Measurements from ENCODE around the gene FGF12. TPM values are rescaled to one million over a fixed set of nuclear protein-coding genes. Genes with fewer than 3 reads are reported as not detected.
A peak's percentile ranks its signal among the peaks of the same experiment; 100 is the strongest.

FGF12 gene
- total RNA-seq, 8 experiments from 2014 or later = 8.2 to 173 (median 21.6) TPM

DNA sequence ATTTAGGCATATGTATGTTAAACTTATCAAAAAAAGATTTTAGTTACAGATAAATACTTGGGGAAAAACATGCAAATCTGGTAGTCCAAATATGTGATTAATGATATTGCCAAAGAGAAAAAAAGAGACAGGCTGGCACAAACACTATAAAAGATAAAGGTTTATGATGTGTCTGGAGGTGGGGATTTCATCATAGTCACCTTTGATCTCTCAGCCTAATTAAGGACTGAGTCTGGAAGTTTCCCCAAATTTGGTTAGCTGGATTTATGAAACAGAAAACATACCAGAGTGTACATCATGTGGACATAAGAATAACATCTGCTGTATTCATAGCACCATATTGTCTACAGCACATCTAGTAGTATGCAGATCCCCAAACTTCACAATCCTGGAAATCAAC lies 157.0 kb downstream of the FGF12 start:
- in situ Hi-C loops (cut with MboI; ENCODE audit: low pct_unique_long_range_greater_than_20kb in 2 of 9, low sequenced_read_pairs in 9 of 9, unreplicated experiment in 9 of 9) = loop anchor here in 5 of 9 experiments (25.0 kb wide), 4 partner anchors 217 to 992 kb away; partner anchors contain the start of gene ATP13A4 (in 3 of the 5)
- H3K27ac ChIP-seq = no peak overlapping the region
- H3K4me1 ChIP-seq (replicated peaks in 1 of 2) = no peaks in the 10 kb centered on the region
- no peak for ATAC-seq (replicated peaks in 6 of 8)
- H3K4me3 ChIP-seq = no peak overlapping the region

DNA sequence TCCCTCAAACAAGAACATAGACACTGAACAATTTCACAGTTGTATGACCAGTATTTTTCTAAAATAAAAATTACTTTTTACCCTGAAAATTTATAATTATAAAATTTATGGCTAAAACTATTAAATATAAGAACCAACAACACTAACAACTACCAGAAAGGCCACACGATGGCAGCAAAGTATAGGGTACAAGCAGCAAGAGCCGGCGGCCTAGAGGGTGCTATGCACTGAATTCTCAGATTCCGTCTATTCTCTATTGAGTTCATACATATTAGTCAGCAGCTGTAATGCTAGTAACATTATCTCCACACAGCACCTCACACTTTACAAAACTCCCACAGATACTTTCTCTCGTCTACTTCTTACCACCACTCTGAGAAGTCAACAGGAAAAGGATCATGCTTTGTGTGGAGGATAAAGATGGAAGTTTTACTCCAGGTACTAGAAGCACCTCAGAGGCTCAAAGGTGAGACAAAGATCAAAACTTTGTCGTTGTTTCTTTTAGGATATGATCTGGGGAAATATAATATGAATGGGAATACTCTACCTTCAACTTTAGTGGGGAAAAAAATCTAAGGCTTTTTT lies 160.5 kb downstream of the FGF12 start:
- 0 to 47% (median 13%) methylated on average over 2 to 6 of the region's 6 CpGs; no CpG with 5 or more reads in 1 of the 10 experiments for WGBS, 10 experiments
- in situ Hi-C loops (cut with MboI; ENCODE audit: low pct_unique_long_range_greater_than_20kb in 2 of 9, low sequenced_read_pairs in 9 of 9, unreplicated experiment in 9 of 9) = loop anchor here in 7 of 9 experiments (10.0 to 25.0 kb wide), 6 partner anchors 208 to 996 kb away; partner anchors contain the start of gene ATP13A4 (in 3 of the 7)
- ATAC-seq (replicated peaks in 6 of 8) = peak; percentile 52 to 88 (median 80)
- no peak overlapping the region for H3K4me3 ChIP-seq
- no peaks in the 10 kb centered on the region for H3K4me1 ChIP-seq (replicated peaks in 1 of 2)
- no peak overlapping the region for H3K27ac ChIP-seq

DNA sequence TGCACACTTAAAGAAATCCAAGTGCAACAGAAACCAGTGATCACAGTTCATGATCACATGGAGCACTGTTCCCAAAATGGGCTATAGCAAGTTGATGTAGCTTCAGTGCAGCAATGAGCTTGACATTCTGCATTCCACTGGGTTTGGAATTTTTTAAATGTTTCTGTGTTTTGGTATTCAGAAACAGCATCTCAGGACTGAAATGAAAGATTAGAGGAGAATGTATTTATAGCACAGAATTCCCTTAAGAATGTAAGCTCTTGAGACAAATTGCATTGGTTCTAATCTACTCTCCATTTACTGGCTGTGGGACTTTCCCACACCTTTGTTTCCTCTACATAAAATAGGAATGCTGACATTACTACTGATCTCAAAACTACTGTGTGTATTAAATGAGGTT lies 162.7 kb downstream of the FGF12 start:
- in situ Hi-C loops (cut with MboI; ENCODE audit: low pct_unique_long_range_greater_than_20kb in 2 of 9, low sequenced_read_pairs in 9 of 9, unreplicated experiment in 9 of 9) = loop anchor here in 7 of 9 experiments (10.0 to 25.0 kb wide), 6 partner anchors 210 to 998 kb away; partner anchors contain the start of gene ATP13A4 (in 3 of the 7)
- no peak overlapping the region for H3K4me3 ChIP-seq
- H3K4me1 ChIP-seq (replicated peaks in 1 of 2) = no peaks in the 10 kb centered on the region
- H3K27ac ChIP-seq = no peak overlapping the region
- peak in 1 of 8 experiments; percentile 57 for ATAC-seq (replicated peaks in 6 of 8)

DNA sequence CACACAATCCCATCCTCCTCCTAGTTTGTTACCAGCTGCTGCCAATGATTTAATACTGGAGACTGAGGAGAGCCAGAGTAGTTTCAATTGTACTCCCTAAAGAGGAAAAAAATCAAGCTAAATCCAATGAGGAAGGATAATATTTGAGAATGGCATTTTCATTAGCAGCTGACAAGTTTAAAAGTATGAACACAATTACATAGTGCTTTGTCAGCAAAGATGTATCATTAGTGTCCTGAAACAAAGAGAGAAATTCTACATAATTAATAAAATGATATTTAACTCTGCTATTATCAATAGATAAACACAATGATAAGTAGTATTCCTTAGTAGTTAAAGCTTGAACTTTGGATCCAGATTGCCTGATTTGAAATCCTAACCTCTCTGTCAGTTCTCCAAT lies 163.9 kb downstream of the FGF12 start:
- Histone ChIP-seq H3K4me1 (replicated peaks in 1 of 2) (no peaks in the 10 kb centered on the region), H3K4me3 (no peak overlapping the region), H3K27ac (no peak overlapping the region)
- in situ Hi-C loops (cut with MboI; ENCODE audit: low pct_unique_long_range_greater_than_20kb in 2 of 9, low sequenced_read_pairs in 9 of 9, unreplicated experiment in 9 of 9) = loop anchor here in 7 of 9 experiments (10.0 to 25.0 kb wide), 6 partner anchors 211 to 999 kb away; partner anchors contain the start of gene ATP13A4 (in 3 of the 7)
- ATAC-seq (replicated peaks in 6 of 8) = no peak

DNA sequence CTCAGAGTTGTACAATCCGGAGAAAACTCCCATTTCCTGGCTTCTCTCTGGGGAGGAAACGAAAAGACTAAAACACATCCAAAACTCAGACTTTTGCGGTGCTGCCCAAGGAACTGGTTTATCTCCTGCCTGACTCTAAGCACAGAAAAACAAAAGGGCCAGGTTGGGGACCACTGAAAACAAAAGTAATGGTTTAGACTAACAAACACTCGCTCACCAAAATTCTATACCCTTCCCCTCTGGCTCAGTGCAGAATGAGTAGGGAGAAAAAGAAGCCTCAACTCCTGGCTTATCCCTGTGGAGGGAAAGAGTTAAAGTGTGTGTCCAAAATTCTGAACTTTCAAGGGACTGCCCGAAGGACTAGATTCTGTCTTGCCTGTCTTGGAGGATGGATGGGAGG lies 173.6 kb downstream of the FGF12 start:
- Histone ChIP-seq H3K27ac (no peak overlapping the region), H3K4me1 (replicated peaks in 1 of 2) (no peaks in the 10 kb centered on the region), H3K4me3 (no peak overlapping the region)
- in situ Hi-C loops (cut with MboI; ENCODE audit: low pct_unique_long_range_greater_than_20kb in 2 of 9, low sequenced_read_pairs in 9 of 9, unreplicated experiment in 9 of 9) = loop anchor here in 5 of 9 experiments (25.0 kb wide), 4 partner anchors 234 to 1009 kb away; partner anchors contain the start of gene ATP13A4 (in 3 of the 5)
- WGBS, 10 experiments = 0 to 96% (median 60%) methylated on average over 1 to 4 of the region's 5 CpGs; no CpG with 5 or more reads in 1 of the 10 experiments
- ATAC-seq (replicated peaks in 6 of 8) = no peak

DNA sequence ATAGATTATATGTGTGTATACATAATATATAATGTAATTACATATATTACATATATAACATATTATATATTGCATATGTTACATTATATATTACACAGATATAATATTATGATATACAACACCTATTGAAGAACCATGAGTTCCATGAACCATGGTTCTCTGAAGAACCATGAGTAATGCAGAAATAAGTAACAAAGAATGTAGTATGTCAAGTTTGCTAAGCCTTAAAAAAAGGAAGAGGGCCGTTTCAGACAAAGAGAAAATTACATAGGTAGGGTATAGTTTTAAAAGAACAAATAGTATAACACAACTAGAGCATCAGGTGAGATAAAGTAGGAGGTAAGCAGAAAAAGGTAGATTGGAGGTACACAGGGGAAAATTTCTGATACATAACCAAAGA lies 177.0 kb downstream of the FGF12 start:
- H3K4me1 ChIP-seq (replicated peaks in 1 of 2) = no peaks in the 10 kb centered on the region
- no peak overlapping the region for H3K4me3 ChIP-seq
- in situ Hi-C loops (cut with MboI; ENCODE audit: low pct_unique_long_range_greater_than_20kb in 2 of 9, low sequenced_read_pairs in 9 of 9, unreplicated experiment in 9 of 9) = loop anchor here in 5 of 9 experiments (25.0 kb wide), 4 partner anchors 237 to 1012 kb away; partner anchors contain the start of gene ATP13A4 (in 3 of the 5)
- 0 to 57% (median 25%) methylated on average over 1 of the region's 1 CpG; no CpG with 5 or more reads in 1 of the 10 experiments for WGBS, 10 experiments
- ATAC-seq (replicated peaks in 6 of 8) = no peak
- H3K27ac ChIP-seq = no peak overlapping the region

DNA sequence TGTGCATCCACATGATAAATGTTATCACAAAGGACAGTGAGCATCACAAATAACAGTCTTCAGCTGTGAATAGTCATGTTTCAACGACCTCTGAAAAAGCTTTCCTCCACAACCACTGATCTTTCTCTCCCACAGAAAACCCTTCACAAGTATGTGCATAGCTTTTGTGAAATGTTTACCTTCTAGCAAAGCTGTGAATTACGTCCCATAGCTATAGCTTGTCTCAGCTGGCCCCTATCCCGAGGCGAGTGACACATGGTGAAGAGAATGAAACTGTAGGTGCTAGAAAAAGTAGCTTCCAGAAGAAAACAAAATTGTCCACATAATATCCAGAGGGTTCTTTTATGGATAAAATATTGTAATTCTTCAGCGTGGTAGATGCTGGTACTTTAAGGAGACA lies 182.0 kb downstream of the FGF12 start:
- H3K27ac ChIP-seq = no peak overlapping the region

DNA sequence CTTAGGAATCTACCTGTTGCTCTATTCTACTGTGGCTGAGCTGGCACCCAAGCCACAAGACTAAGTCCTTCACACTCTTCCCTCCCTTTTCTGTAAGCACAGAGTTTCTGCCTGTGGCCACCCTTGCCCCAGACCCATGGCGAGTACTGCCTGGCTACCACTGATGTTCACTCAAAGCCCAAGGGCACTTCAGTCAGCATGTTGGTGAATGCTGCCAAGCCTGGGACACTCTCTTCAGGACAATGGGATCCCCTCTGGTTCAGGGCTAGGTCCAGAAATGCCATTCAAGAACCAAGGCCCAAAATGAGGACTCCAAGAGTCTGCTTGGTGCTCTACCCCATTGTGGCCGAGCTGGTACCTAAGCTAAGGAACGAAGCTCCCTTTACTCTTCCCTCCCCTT lies 184.2 kb downstream of the FGF12 start:
- Histone ChIP-seq H3K4me1 (replicated peaks in 1 of 2) (no peaks in the 10 kb centered on the region), H3K27ac (no peak overlapping the region), H3K4me3 (no peak overlapping the region)
- in situ Hi-C loops (cut with MboI; ENCODE audit: low pct_unique_long_range_greater_than_20kb in 2 of 9, low sequenced_read_pairs in 9 of 9, unreplicated experiment in 9 of 9) = no loop called here
- 59 to 100% (median 95%) methylated on average over 1 to 2 of the region's 3 CpGs; no CpG with 5 or more reads in 6 of the 10 experiments for WGBS, 10 experiments
- ATAC-seq (replicated peaks in 6 of 8) = no peak

More for the DNA sequence above, 182.0 kb downstream of the FGF12 start:
- in situ Hi-C loops (cut with MboI; ENCODE audit: low pct_unique_long_range_greater_than_20kb in 2 of 9, low sequenced_read_pairs in 9 of 9, unreplicated experiment in 9 of 9) = no loop called here
- H3K4me1 ChIP-seq (replicated peaks in 1 of 2) = no peaks in the 10 kb centered on the region
- 17 to 76% (median 50%) methylated on average over 1 to 5 of the region's 5 CpGs; no CpG with 5 or more reads in 1 of the 10 experiments for WGBS, 10 experiments
- ATAC-seq (replicated peaks in 6 of 8) = peak in 1 of 8 experiments; percentile 71
- no peak overlapping the region for H3K4me3 ChIP-seq

DNA sequence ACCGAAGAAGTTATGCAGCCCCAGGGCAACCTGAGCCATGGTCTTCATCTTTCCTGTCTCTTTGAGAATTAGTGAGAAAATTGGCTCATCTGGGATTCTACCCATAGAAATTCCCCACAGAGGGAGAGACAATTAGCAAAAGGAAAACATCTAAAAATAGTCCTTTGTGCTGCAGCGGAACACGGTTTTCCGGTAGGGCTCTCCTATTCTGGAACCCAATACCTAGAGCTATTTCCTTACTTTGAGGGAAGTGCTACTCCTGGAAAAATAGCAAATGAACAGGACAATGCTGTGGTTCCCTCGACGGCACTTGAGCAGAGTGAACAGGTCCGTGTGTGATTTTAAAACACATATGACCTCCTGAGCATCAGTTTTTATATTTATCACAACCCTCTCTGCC lies 210.5 kb downstream of the FGF12 start:
- Histone ChIP-seq H3K4me1 (replicated peaks in 1 of 2) (peaks cover 4% of the 10 kb centered on the region in 2 donors), H3K4me3 (no peak overlapping the region), H3K27ac (no peak overlapping the region)
- in situ Hi-C loops (cut with MboI; ENCODE audit: low pct_unique_long_range_greater_than_20kb in 2 of 9, low sequenced_read_pairs in 9 of 9, unreplicated experiment in 9 of 9) = no loop called here
- ATAC-seq (replicated peaks in 6 of 8) = no peak
- 39 to 89% (median 80%) methylated on average over 3 to 7 of the region's 7 CpGs; no CpG with 5 or more reads in 1 of the 10 experiments for WGBS, 10 experiments

DNA sequence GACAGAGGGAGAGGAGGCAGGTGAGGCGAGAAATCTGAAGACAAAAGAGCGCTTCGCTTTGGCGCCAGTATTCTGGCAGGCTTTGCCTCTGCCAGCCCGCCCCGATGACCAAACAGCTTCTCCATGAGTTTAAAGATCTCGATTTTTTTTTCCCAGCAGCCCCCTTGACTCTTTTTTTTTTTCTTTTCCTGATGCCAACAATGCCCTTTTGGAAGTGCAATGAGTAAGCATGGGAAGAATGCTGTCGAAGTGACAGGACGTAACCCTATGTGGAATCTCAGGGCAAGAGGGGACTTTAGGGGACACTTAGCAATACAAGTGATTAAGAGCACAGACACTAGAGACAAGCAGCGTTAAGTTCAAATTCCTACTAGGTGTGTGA lies 211.7 kb downstream of the FGF12 start:
- Histone ChIP-seq H3K4me1 (replicated peaks in 1 of 2) (peaks cover 4% of the 10 kb centered on the region in 2 donors), H3K4me3 (peak overlapping the region; percentile 41 to 56 (median 46)), H3K27ac (no peak overlapping the region)
- 0 to 38% (median 10%) methylated on average over 1 to 10 of the region's 10 CpGs; no CpG with 5 or more reads in 1 of the 10 experiments for WGBS, 10 experiments
- in situ Hi-C loops (cut with MboI; ENCODE audit: low pct_unique_long_range_greater_than_20kb in 2 of 9, low sequenced_read_pairs in 9 of 9, unreplicated experiment in 9 of 9) = no loop called here
- no peak for ATAC-seq (replicated peaks in 6 of 8)

DNA sequence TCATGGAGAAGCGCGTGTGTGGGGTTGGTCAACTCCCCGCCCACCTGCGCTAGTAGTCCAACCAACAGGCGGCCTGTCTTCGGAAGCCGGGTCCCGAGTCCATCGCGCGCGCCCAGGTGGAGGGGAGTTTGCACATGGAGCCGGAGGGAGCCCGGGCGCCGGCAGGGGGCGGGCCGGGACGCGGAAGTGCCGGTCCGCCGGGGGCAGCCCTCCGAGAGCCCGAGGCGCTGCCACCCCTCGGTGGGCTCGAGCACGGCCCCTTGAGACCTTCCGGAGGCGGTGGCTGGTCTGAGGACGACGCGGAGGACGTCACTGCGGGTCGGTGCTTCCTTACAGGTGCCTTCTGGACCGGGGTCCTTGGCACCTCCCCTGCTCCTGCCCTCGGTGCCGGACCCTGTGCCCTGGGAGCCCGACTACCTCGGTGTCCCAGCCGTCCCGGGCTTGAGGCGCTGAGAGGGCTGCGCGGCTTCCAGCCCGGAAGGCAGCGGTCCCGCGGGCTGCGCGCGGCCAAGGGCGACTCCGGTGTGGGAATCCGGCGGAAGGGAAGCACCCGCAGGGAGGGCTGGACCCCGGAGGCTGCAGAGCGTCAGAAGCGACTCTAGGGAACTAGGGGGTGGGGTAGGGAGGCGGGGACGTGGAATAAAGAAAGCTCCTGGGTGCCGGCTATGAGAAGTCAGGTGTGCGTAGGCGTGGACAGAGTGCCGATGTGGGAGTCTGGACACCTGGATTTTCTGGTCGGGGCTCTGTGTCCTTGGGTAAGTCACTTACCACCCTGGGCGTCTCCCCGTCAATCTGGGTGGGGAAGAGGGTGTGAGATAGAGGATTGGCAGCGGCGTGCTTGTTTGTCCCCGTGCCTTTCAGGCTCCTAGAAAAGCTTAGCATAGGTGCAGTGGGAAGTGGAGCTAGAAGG lies 212.3 kb downstream of the FGF12 start:
- 0 to 7% (median 4%) methylated on average over 3 to 17 of the region's 74 CpGs; no CpG with 5 or more reads in 5 of the 10 experiments for WGBS, 10 experiments
- no peak overlapping the region for H3K27ac ChIP-seq
- H3K4me1 ChIP-seq (replicated peaks in 1 of 2) = peaks cover 4% of the 10 kb centered on the region in 2 donors
- ATAC-seq (replicated peaks in 6 of 8) = peak; percentile 63 to 94 (median 90)
- in situ Hi-C loops (cut with MboI; ENCODE audit: low pct_unique_long_range_greater_than_20kb in 2 of 9, low sequenced_read_pairs in 9 of 9, unreplicated experiment in 9 of 9) = no loop called here
- peak overlapping the region; percentile 41 to 56 (median 46) for H3K4me3 ChIP-seq

DNA sequence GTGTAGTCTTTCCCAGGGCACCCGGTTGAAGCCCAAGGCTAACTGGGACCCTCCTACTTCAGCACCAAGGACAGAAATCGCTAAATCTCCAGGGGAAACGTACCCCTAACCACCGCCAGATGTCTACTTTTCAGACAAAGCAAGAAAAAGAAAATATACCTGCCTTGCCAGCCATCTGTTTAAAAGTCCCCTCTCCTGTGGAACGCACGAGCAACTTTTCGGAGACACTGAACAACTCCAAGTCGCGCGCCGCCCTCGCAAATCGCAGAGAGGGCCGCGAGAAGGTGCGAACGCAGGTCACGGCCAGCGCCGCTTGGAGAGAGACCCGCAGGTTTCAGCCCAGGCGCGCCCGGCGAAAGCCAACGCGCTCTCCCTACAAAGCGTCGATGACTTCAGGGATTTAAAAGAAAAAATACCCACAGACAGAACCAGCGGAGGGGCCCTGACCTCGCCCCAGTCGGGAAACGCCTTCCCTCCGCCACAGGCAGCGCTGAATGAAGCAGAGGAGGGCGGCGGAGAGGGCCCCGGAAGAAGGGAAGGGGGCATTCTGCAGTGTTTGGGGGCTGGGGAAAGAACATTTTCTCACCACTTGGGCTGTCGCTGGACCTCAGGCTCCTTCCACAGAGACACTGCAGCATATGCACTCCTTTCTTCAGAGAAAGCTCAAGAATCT lies 213.1 kb downstream of the FGF12 start:
- Histone ChIP-seq H3K4me3 (peak overlapping the region; percentile 41 to 56 (median 46)), H3K4me1 (replicated peaks in 1 of 2) (peaks cover 4% of the 10 kb centered on the region in 2 donors), H3K27ac (no peak overlapping the region)
- 0 to 7% (median 1%) methylated on average over 3 to 26 of the region's 39 CpGs; no CpG with 5 or more reads in 1 of the 10 experiments for WGBS, 10 experiments
- in situ Hi-C loops (cut with MboI; ENCODE audit: low pct_unique_long_range_greater_than_20kb in 2 of 9, low sequenced_read_pairs in 9 of 9, unreplicated experiment in 9 of 9) = no loop called here
- peak; percentile 38 to 69 (median 60) for ATAC-seq (replicated peaks in 6 of 8)

Measured in motor neuron (in vitro differentiated cells).